H9 (cell line): ENCODE results near the gene ROR1. TPM values are rescaled to one million over a fixed set of nuclear protein-coding genes. Genes with fewer than 3 reads are reported as not detected.

ENCODE experiments used
- DNase-seq: peaks from one replicate; pipeline ENCODE4 v3.0.0-alpha.2; 2017
- H2AFZ ChIP-seq: one replicate; pipeline ENCODE4 v1.6.1; 2013; ENCODE audit warnings: mild to moderate bottlenecking, low read length, control low read depth, moderate library complexity
- H2AK5ac ChIP-seq: 2 replicates; pipeline ENCODE4 v1.6.1; 2013; ENCODE audit warnings: low read length, control low read depth, mixed read lengths; ENCODE audit not compliant: insufficient read length
- H2BK120ac ChIP-seq: one replicate; pipeline ENCODE4 v1.6.1; 2013; ENCODE audit warnings: low read depth, mild to moderate bottlenecking, low read length, control low read depth, inconsistent platforms; ENCODE audit not compliant: poor library complexity, severe bottlenecking
- H2BK12ac ChIP-seq: 2 replicates; pipeline ENCODE4 v1.6.1; 2013; ENCODE audit warnings: low read length, control low read depth, mixed read lengths, low read depth; ENCODE audit not compliant: insufficient read length
- H2BK15ac ChIP-seq: 2 replicates; pipeline ENCODE4 v1.6.1; 2013; ENCODE audit warnings: low read depth, low read length, control low read depth
- H2BK20ac ChIP-seq: one replicate; pipeline ENCODE4 v1.6.1; 2013; ENCODE audit warnings: low read depth, mild to moderate bottlenecking, low read length, control low read depth, inconsistent platforms; ENCODE audit not compliant: poor library complexity, severe bottlenecking
- H2BK5ac ChIP-seq: 2 replicates; pipeline ENCODE4 v1.6.1; 2013; ENCODE audit warnings: low read length, control low read depth, mixed read lengths; ENCODE audit not compliant: insufficient read length
- H3K14ac ChIP-seq: 2 replicates; pipeline ENCODE4 v1.6.1; 2013; ENCODE audit warnings: low read length, control low read depth; ENCODE audit not compliant: insufficient read depth
- H3K18ac ChIP-seq: 2 replicates; pipeline ENCODE4 v1.6.1; 2013; ENCODE audit warnings: low read depth, mild to moderate bottlenecking, mixed read lengths, low read length, control low read depth; ENCODE audit not compliant: insufficient read length
- H3K23ac ChIP-seq: 2 replicates; pipeline ENCODE4 v1.6.1; 2013; ENCODE audit warnings: low read length, control low read depth, mixed read lengths, low read depth; ENCODE audit not compliant: insufficient read length
- H3K23me2 ChIP-seq: 2 replicates; pipeline ENCODE4 v1.6.1; 2013; ENCODE audit warnings: low read depth, mild to moderate bottlenecking, mixed read lengths, low read length, control low read depth; ENCODE audit not compliant: insufficient read length, poor library complexity, severe bottlenecking
- H3K27ac ChIP-seq: 2 replicates; pipeline ENCODE4 v1.5.1; 2013; ENCODE audit warnings: low read length, control low read depth, mixed read lengths, low read depth; ENCODE audit not compliant: insufficient read length
- H3K27me3 ChIP-seq: 2 replicates; pipeline ENCODE4 v1.6.1; 2013; ENCODE audit warnings: low read length, control low read depth, inconsistent platforms; ENCODE audit not compliant: insufficient read depth
- H3K4ac ChIP-seq: 2 replicates; pipeline ENCODE4 v1.6.1; 2013; ENCODE audit warnings: low read depth, mild to moderate bottlenecking, control low read depth, inconsistent platforms, low read length, moderate library complexity
- H3K4me1 ChIP-seq: 2 replicates; pipeline ENCODE4 v1.6.1; 2013; ENCODE audit warnings: low read length, control low read depth, inconsistent platforms; ENCODE audit not compliant: insufficient read depth
- H3K4me2 ChIP-seq: 2 replicates; pipeline ENCODE4 v1.6.1; 2013; ENCODE audit warnings: low read length, control low read depth, mixed read lengths; ENCODE audit not compliant: insufficient read length, insufficient read depth
- H3K56ac ChIP-seq: 2 replicates; pipeline ENCODE4 v1.6.1; 2013; ENCODE audit warnings: low read depth, mild to moderate bottlenecking, mixed read lengths, low read length, control low read depth; ENCODE audit not compliant: insufficient read length
- H3K79me1 ChIP-seq: 2 replicates; pipeline ENCODE4 v1.6.1; 2013; ENCODE audit warnings: low read depth, mild to moderate bottlenecking, moderate library complexity, low read length, control low read depth, inconsistent platforms; ENCODE audit not compliant: insufficient read depth, poor library complexity, severe bottlenecking
- H3K79me2 ChIP-seq: 2 replicates; pipeline ENCODE4 v1.6.1; 2013; ENCODE audit warnings: low read length, control low read depth, inconsistent platforms; ENCODE audit not compliant: insufficient read depth
- H3K9ac ChIP-seq: 2 replicates; pipeline ENCODE4 v1.6.1; 2013; ENCODE audit warnings: low read length, control low read depth, mixed read lengths; ENCODE audit not compliant: insufficient read length; ENCODE audit errors: extremely low read depth
- H3K9me3 ChIP-seq: one replicate; pipeline ENCODE4 v1.6.1; 2013; ENCODE audit warnings: low read depth, low read length, inconsistent platforms; ENCODE audit not compliant: control insufficient read depth
- H3T11ph ChIP-seq: one replicate; pipeline ENCODE4 v1.6.1; 2013; ENCODE audit warnings: mild to moderate bottlenecking, low read length, control low read depth, inconsistent platforms
- H4K20me1 ChIP-seq: one replicate; pipeline ENCODE4 v1.6.1; 2013; ENCODE audit not compliant: control insufficient read depth, insufficient read length, insufficient read depth
- H4K5ac ChIP-seq: 2 replicates; pipeline ENCODE4 v1.6.1; 2013; ENCODE audit warnings: low read depth, mild to moderate bottlenecking, mixed read lengths, low read length, control low read depth; ENCODE audit not compliant: insufficient read length
- H4K8ac ChIP-seq: replicated peaks from 2 replicates; pipeline ENCODE4 v1.6.1; 2013; ENCODE audit warnings: low read length, control low read depth, mixed read lengths, low read depth; ENCODE audit not compliant: insufficient read length
- H4K91ac ChIP-seq: 2 replicates; pipeline ENCODE4 v1.6.1; 2013; ENCODE audit warnings: low read depth, mild to moderate bottlenecking, moderate library complexity, mixed read lengths, low read length, control low read depth; ENCODE audit not compliant: insufficient read length
- H3K27ac Mint-ChIP-seq, 3 experiments: 2 replicates in 2 of 3; 3 replicates in 1 of 3; pipeline ENCODE4 v1.8.0; 2020 to 2021; ENCODE audit warnings: mixed read lengths in 3 of 3, mild to moderate bottlenecking in 1 of 3, moderate library complexity in 1 of 3
- H3K27me3 Mint-ChIP-seq: 2 replicates; pipeline ENCODE4 v1.8.0; 2021; ENCODE audit warnings: low read depth, mild to moderate bottlenecking, moderate library complexity, mixed read lengths
- H3K36me3 Mint-ChIP-seq, 3 experiments: 2 replicates in 2 of 3; 3 replicates in 1 of 3; pipeline ENCODE4 v1.8.0; 2020 to 2021; ENCODE audit warnings: low read depth in 3 of 3, mixed read lengths in 3 of 3; ENCODE audit not compliant: insufficient read depth in 1 of 3
- H3K4me1 Mint-ChIP-seq, 2 experiments: 2 replicates each; pipeline ENCODE4 v1.8.0; 2020; ENCODE audit warnings: mixed read lengths in 2 of 2
- H3K4me3 Mint-ChIP-seq, 2 experiments: 2 replicates in 1 of 2; 3 replicates in 1 of 2; pipeline ENCODE4 v1.8.0; 2020 to 2021; ENCODE audit warnings: mild to moderate bottlenecking in 2 of 2, mixed read lengths in 2 of 2, moderate library complexity in 1 of 2
- H3K9me3 Mint-ChIP-seq, 2 experiments: 2 replicates in 1 of 2; 3 replicates in 1 of 2; pipeline ENCODE4 v1.8.0; 2020; ENCODE audit warnings: mild to moderate bottlenecking in 2 of 2, mixed read lengths in 2 of 2, moderate library complexity in 1 of 2
- CTCF ChIP-seq: fragments of 200-600 bp; sonication (generic); conservative IDR thresholded peaks from 3 replicates; pipeline ENCODE4 v1.8.0; 2021; ENCODE audit warnings: antibody characterized with exemption, mild to moderate bottlenecking
- WGBS: extraction: QIAGEN DNeasy Blood & Tissue Kit; methylation state at CpG from one replicate; pipeline ENCODE4 v1.1.7; 2013; ENCODE audit warnings: missing lambda C conversion rate, low lambda C conversion rate, mixed read lengths; ENCODE audit not compliant: insufficient read length; ENCODE audit errors: extremely low coverage; 5-methylcytosine and 5-hydroxymethylcytosine counted together
- total RNA-seq: library from RNA; stranded (reverse); gene quantifications from 2 replicates; pipeline ENCODE4 v1.2.1, GENCODE V29; 2021

Gene ROR1
- total RNA-seq, 1 experiment from 2014 or later: 75.9 TPM

GRCh38 chr1:63774617-63775417 lies 1.0 kb downstream of the ROR1 start:
- Mint-ChIP-seq H3K36me3 (peaks cover 2 to 9% (median 4%) of the 10 kb centered on the region in 3 experiments; a peak in 5 of 7 replicates), H3K27me3 (no peaks in the 10 kb centered on the region), H3K4me1 (peaks cover 64 to 65% of the 10 kb centered on the region in 2 experiments), H3K27ac (peak overlapping the region; percentile 96 to 100 (median 99)), H3K4me3 (peak overlapping the region; percentile 93 to 97), H3K9me3 (no peaks in the 10 kb centered on the region; a peak in 1 of 5 replicates)
- H3K27ac ChIP-seq: peak overlapping the region; percentile 77
- H2BK15ac ChIP-seq: no peak overlapping the region
- H3K4me1 ChIP-seq: peaks cover 26% of the 10 kb centered on the region
- no peak overlapping the region for H2AK5ac ChIP-seq
- peak overlapping the region; percentile 39 for H3K18ac ChIP-seq
- H3K79me2 ChIP-seq: peaks cover 34% of the 10 kb centered on the region
- no peak overlapping the region for H3K4ac ChIP-seq
- peak overlapping the region; percentile 21 for H3K14ac ChIP-seq
- H4K8ac ChIP-seq: no peak overlapping the region
- peak overlapping the region; percentile 92 for H3K4me2 ChIP-seq
- no peak overlapping the region for H2AFZ ChIP-seq
- no peak overlapping the region for H3T11ph ChIP-seq
- H4K91ac ChIP-seq: no peak overlapping the region
- H2BK120ac ChIP-seq: no peak overlapping the region
- H3K23ac ChIP-seq: no peak overlapping the region
- no peaks in the 10 kb centered on the region for H4K20me1 ChIP-seq
- WGBS: no CpG with 5 or more reads among the region's 72 CpGs
- peak; percentile 70 for DNase-seq
- H2BK20ac ChIP-seq: no peak overlapping the region
- H3K79me1 ChIP-seq: no peaks in the 10 kb centered on the region
- H3K56ac ChIP-seq: no peak overlapping the region
- H3K23me2 ChIP-seq: peaks cover 13% of the 10 kb centered on the region
- H3K9ac ChIP-seq: peak overlapping the region; percentile 57
- no peaks in the 10 kb centered on the region for H3K27me3 ChIP-seq
- no peak overlapping the region for H2BK5ac ChIP-seq
- no peak overlapping the region for H4K5ac ChIP-seq
- no peak for TF ChIP-seq CTCF
- no peaks in the 10 kb centered on the region for H3K9me3 ChIP-seq
- H2BK12ac ChIP-seq: no peak overlapping the region
